Osteoblast (primary cell): ENCODE data around the gene PRKN. TPM values are rescaled to one million over a fixed set of nuclear protein-coding genes. Genes with fewer than 3 reads are reported as not detected.
"Not testable (repeated sequence)": the region's sequence is repeated elsewhere in the genome, so short reads cannot be mapped to it uniquely, and the experiment has no call there.

Experiments
- DNase-seq: peaks from one replicate; pipeline ENCODE4 v3.0.0; 2011; ENCODE audit warnings: low spot score, mixed read lengths; ENCODE audit not compliant: insufficient read length; ENCODE audit errors: missing footprints
- H2AFZ ChIP-seq: 2 replicates; pipeline ENCODE4 v1.6.0; 2011; ENCODE audit warnings: mild to moderate bottlenecking, low read length
- H3K27ac ChIP-seq: 2 replicates; pipeline ENCODE4 v1.5.1; 2011; ENCODE audit warnings: mild to moderate bottlenecking, low read depth, low read length, moderate library complexity
- H3K27me3 ChIP-seq: 2 replicates; pipeline ENCODE4 v1.6.0; 2012; ENCODE audit warnings: mild to moderate bottlenecking, control low read depth, inconsistent platforms, low read length, moderate library complexity; ENCODE audit not compliant: insufficient read depth
- H3K36me3 ChIP-seq: 2 replicates; pipeline ENCODE4 v1.5.1; 2011; ENCODE audit warnings: mild to moderate bottlenecking, low read length, control low read depth, moderate library complexity; ENCODE audit not compliant: insufficient read depth
- H3K4me1 ChIP-seq: 2 replicates; pipeline ENCODE4 v1.5.1; 2011; ENCODE audit warnings: mild to moderate bottlenecking, low read length, control low read depth, moderate library complexity; ENCODE audit not compliant: insufficient read depth
- H3K4me2 ChIP-seq: 2 replicates; pipeline ENCODE4 v1.6.0; 2011; ENCODE audit warnings: mild to moderate bottlenecking, low read length; ENCODE audit not compliant: insufficient read depth
- H3K4me3 ChIP-seq: fragments of 200-600 bp; sonication (generic); 3 replicates; pipeline ENCODE4 v1.5.1; 2012; ENCODE audit warnings: mild to moderate bottlenecking, low read length, inconsistent platforms; ENCODE audit not compliant: insufficient read depth
- H3K79me2 ChIP-seq: 2 replicates; pipeline ENCODE4 v1.6.0; 2012; ENCODE audit warnings: mild to moderate bottlenecking, low read length, control low read depth, inconsistent platforms; ENCODE audit not compliant: insufficient read depth
- H3K9me3 ChIP-seq: 2 replicates; pipeline ENCODE4 v1.5.1; 2011; ENCODE audit warnings: low read depth, low read length, control low read depth
- H4K20me1 ChIP-seq: 2 replicates; pipeline ENCODE4 v1.6.0; 2012; ENCODE audit warnings: mild to moderate bottlenecking, low read length, control low read depth; ENCODE audit not compliant: insufficient read depth
- CTCF ChIP-seq: IDR thresholded peaks from 2 replicates; pipeline ENCODE4 v1.5.1; 2011; ENCODE audit warnings: mild to moderate bottlenecking, low read depth, low read length, moderate library complexity; ENCODE audit errors: extremely low read depth
- total RNA-seq: library from RNA; depleted of rRNA; stranded (reverse); fragments of >200 nt; gene quantifications from 2 replicates; pipeline ENCODE4 v1.2.3, GENCODE V29; 2012

The PRKN gene
- total RNA-seq, 1 donor = 2.9 TPM

- Histone ChIP-seq H3K4me1 (no peaks in the 10 kb centered on the region), H3K27me3 (no peaks in the 10 kb centered on the region), H3K79me2 (no peaks in the 10 kb centered on the region), H2AFZ (no peak overlapping the region), H3K27ac (no peak overlapping the region), H3K4me2 (no peak overlapping the region), H3K4me3 (no peak overlapping the region), H3K36me3 (no peaks in the 10 kb centered on the region), H4K20me1 (no peaks in the 10 kb centered on the region), H3K9me3 (no peaks in the 10 kb centered on the region)
- DNase-seq = no peak
- TF ChIP-seq CTCF = no peak
Measured at GRCh38 chr6:162680367-162680766, 47.2 kb downstream of the PRKN start.

GRCh38 chr6:162679681-162680080, 47.9 kb downstream of the PRKN start:
- Histone ChIP-seq H3K4me1 (no peaks in the 10 kb centered on the region), H3K9me3 (no peaks in the 10 kb centered on the region), H3K27me3 (no peaks in the 10 kb centered on the region), H2AFZ (no peak overlapping the region), H3K79me2 (no peaks in the 10 kb centered on the region), H3K36me3 (no peaks in the 10 kb centered on the region), H4K20me1 (no peaks in the 10 kb centered on the region), H3K27ac (no peak overlapping the region), H3K4me2 (no peak overlapping the region), H3K4me3 (no peak overlapping the region)
- DNase-seq = no peak
- no peak for TF ChIP-seq CTCF

GRCh38 chr6:162678896-162679295, 48.7 kb downstream of the PRKN start:
- not testable (repeated sequence) for H3K27me3 ChIP-seq, H3K4me1 ChIP-seq, H3K9me3 ChIP-seq, H3K36me3 ChIP-seq, H3K4me2 ChIP-seq, H2AFZ ChIP-seq, H3K79me2 ChIP-seq, H3K27ac ChIP-seq, H4K20me1 ChIP-seq, DNase-seq, H3K4me3 ChIP-seq

- H3K4me1 ChIP-seq = no peaks in the 10 kb centered on the region
- DNase-seq = no peak
- no peak overlapping the region for H3K27ac ChIP-seq
- H2AFZ ChIP-seq = no peak overlapping the region
- no peak overlapping the region for H3K4me3 ChIP-seq
- H3K9me3 ChIP-seq = no peaks in the 10 kb centered on the region
- TF ChIP-seq CTCF = no peak
- H4K20me1 ChIP-seq = no peaks in the 10 kb centered on the region
- no peaks in the 10 kb centered on the region for H3K79me2 ChIP-seq
- no peak overlapping the region for H3K4me2 ChIP-seq
- H3K27me3 ChIP-seq = no peaks in the 10 kb centered on the region
- no peaks in the 10 kb centered on the region for H3K36me3 ChIP-seq
Measured at GRCh38 chr6:162675503-162675902, 52.1 kb downstream of the PRKN start.
